Kidney glomerular epithelial cell (primary cell): Measurements from ENCODE around the gene TRPC5OS.
A peak's percentile ranks its signal among the peaks of the same experiment; 100 is the strongest.

Experiments
- DNase-seq: peaks from one replicate; lab custom pipeline; 2025; lab: John Stamatoyannopoulos, UW

TRPC5OS gene

DNA sequence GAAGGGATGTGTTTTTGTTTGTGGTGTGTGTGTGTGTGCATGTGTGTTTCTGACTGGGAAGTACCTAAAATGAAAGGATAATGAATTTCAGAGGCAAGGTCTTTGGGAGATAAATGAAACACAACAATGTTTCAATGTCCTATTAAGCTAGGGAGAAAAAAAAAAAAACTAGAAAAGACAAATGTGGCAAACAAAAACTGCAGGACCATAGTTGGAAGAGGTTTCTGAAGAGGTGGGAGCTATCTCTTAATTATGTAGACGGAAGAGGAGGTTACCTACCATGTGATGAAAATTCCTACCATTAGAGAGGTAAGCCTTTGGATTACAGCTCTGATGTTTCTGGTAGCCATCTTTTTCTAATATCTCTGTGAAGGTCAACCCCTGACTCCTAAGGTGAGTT lies at the start of gene TRPC5OS:
Gene TRPC5OS, plus strand, starts transcription at position 301 of the 400 bp plus-strand sequence. CDS start 25,669 bp downstream, outside the sequence.
- no peak for DNase-seq

DNA sequence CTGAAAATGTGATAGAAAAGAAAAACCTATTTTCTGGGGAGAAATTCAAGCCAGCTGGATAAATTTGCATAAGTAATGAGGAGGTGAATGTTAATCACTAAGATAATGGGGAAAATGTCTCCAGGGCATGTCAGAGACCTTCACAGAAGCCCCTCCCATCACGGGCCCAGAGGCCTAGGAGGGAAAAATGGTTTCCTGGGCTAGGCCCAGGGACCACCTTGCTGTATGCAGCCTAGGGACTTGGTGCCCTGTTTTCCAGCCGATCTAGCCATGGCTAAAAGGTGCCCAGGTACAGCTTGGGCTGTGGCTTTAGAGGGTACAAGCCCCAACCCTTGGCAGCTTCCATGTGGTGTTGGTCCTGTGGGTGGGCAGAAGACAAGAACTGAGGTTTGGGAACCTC lies 46.6 kb upstream of the TRPC5OS start:
- DNase-seq: no peak

DNA sequence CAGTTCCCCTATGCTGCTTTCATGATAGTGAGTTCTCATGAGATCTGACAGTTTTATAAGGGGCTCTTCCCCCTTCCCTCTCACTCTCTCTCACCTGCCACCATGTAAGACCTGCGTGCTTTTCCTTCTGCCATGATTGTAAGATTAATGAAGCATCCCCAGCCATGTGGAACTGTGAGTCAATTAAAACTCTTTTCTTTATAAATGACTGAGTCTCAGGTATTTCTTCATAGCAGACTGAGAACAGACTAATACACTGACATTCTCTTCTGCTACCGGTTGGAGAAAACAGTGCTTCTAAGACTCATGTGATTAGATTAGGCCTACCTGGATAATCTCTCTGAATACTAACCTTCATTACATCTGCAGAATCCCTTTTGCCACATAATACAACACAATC lies 45.4 kb upstream of the TRPC5OS start:
- peak; percentile 36 for DNase-seq

GRCh38 chrX:111831343-111831742 lies 44.6 kb upstream of the TRPC5OS start:
- DNase-seq: no peak

- DNase-seq: no peak
These were observed 38.8 kb upstream of the TRPC5OS start for GRCh38 chrX:111837197-111837596.

- no peak for DNase-seq
These were observed 28.4 kb upstream of the TRPC5OS start for GRCh38 chrX:111847491-111848133.

GRCh38 chrX:111848541-111848940 lies 27.4 kb upstream of the TRPC5OS start:
- no peak for DNase-seq

DNA sequence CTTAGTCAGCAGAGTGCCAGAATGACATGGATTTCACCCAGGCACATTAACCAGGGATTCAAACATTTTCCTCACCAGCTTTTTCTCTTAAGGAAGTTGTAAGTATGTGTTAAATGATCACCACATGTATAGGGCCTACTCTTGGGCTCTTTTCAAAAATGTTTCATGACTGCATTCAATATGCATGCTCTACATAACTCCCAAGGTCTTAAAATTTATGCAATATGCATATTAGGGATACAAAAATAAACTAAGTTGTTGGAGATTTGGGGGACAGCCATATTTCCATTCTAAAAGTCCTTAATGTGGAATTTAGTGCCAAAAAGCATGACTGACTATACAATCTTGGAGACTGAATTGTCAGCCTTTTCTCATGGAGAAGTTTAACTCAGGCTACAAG lies 25.0 kb upstream of the TRPC5OS start:
- DNase-seq: no peak

DNA sequence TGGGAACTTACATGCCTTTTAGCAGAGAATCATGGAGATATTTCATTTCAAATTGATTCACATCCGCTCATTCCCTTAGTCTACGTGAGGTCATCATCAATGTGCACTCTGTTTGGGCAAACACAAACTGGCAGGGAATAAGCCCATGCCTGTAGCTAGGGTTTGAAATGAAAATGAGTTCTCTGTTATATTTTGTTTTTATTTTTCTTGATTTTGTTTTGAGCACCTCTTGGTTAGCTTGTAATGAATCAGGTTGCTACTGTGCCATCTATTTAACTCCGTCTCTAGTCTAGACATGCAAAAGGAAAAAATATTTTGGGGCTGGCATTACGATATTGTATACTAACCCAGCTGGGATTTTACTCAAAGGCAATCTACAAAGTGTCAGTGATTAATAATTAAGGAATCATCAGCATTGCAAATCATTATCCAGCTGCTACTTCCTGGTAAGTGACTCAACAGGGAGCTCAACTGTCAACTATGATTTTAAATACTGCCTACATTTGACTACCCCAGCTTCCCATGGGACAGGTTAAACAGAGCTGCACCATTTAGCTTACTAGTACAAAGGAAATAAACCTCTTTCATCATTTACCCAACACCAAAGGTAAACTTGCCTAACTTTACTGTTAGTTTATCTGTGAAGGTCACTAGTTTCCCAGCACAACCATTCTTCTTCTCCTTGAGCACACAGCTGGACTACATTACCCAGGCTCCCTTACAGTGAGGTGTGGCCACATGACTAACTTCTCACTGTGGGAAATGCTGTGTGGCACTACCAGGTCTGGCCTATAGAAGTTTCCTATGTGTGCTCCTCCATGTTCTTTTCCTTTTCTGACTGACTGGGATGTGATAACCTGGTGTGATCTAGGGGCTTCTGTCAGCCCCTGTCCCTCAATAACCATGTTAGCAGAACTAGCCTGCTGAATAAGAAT lies 21.2 kb upstream of the TRPC5OS start:
- DNase-seq: peak; percentile 56

- DNase-seq: no peak
These were observed 18.4 kb upstream of the TRPC5OS start for GRCh38 chrX:111857534-111858060.

GRCh38 chrX:111861605-111862004 lies 14.4 kb upstream of the TRPC5OS start:
- no peak for DNase-seq

GRCh38 chrX:111867236-111867635 lies 8.7 kb upstream of the TRPC5OS start:
- DNase-seq: no peak

- DNase-seq: peak; percentile 6
These were observed 7.0 kb upstream of the TRPC5OS start for GRCh38 chrX:111868726-111869638.

DNA sequence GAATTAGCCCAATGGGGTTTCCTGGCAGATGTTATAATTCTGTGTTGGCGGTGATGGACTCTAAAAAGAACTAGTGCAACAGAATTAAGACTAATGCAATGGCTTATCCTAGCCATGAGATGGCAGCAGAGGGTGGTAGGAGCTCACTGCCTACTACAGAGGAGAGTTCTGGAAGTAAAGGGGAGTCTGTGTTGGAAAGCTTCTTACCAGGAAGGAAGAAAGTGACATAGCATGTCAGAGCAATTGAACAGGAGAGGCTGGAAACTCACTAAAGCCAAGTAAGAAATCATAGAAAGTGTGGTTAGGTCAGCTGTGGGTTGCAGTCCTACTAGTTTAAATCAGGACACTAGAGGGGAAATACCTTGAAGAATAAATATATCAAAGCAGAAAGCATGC lies 6.3 kb upstream of the TRPC5OS start:
- DNase-seq: peak; percentile 26

DNA sequence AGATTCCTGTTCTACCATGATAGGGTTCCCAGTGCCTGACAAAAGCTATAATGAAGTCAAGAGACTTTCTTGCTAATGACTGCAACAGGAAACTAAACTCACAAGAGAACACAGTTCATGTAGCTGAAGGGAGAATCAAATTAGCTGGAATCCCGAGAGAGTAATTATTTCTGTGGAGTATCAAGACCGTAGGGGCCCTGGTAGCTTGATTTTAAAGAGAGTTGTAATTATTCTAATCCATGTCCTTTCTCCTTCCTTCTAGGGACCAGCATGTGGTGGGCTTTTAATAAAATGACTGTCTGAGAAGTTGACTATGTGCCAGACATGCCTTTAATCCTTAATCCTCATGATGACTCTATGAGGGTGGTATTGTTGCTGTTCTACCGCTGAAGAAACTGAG lies 1.7 kb upstream of the TRPC5OS start:
- DNase-seq: no peak

DNA sequence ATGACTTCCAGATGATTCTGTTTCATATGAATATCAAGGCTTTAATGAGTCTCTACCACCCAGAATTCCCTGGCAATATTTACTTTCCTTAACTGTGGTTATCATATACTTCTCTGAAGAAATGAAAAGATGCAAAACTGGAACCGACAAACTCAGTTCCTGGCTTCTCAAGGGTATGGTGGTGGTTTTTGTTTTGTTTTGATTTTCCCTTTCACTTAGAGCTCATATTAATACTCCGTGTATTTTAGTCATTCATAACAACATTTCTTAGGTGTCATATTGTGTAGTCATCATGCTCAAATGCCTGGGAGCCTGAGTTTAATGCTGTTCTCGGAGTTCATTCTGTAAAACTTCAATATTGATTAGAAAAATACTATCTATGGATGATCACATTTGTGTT lies 665 bp downstream of the TRPC5OS start:
- DNase-seq: no peak

- DNase-seq: no peak
These were observed 1.7 kb downstream of the TRPC5OS start for GRCh38 chrX:111877681-111878080.

GRCh38 chrX:111880735-111881134 lies 4.8 kb downstream of the TRPC5OS start:
- no peak for DNase-seq

DNA sequence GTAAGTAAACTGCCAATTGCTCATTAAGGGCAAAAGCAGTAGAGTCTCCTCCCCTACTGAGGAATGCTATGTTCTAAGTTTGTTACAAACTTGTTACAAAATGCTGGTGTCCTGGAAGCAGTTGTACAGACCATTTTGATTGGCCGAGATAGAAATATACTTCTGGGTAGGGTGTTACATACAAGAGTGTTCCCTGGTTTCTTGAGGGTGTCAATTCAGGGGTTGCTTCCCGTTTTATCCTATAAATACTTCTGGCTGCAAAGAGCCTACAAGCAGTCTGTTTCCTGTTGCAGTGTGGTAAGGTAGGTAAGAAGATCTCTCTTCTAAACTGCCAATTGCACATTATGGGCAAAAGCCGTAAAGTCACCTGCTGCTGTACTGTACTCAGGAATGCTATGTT lies 5.7 kb downstream of the TRPC5OS start:
- no peak for DNase-seq

DNA sequence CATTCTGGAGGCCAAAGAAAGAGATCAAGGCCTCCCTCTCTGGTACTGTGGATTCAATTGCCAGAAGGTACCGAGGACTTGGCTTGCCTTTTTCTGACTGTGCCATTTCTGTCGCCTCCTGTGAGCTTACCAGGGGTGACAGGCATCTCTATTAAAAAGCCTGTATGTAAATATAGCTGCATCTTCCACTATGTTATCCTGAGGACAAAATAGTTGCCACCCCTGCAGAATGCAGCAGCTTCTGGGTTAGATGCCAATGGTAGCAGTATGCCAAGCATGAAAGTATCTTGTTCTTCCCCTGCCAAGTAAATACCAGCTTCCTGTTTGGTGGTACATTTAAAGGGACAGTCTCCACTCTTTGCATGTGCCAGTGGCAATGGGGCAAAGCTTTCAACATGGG lies 10.7 kb downstream of the TRPC5OS start:
- no peak for DNase-seq

GRCh38 chrX:111888600-111888999 lies 12.6 kb downstream of the TRPC5OS start:
- no peak for DNase-seq

DNA sequence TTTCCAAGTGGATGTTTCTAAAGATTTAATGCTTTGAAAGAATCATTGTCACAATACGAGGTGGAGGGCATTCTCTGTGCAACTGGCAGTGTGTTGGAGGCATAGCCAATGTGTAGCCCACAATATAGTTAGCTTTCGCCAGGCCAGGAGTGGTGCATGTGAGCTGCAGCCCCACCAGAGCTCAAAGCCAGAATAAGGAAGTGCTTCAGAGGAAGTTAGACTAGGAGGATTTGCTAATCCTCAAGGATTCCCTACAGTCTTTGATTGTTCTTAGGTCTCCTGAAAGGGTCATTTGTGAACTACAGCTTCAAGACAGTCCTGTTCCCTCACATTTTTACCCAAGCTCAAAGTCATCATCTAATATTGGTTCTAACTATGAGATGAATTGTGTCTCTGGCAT lies 16.4 kb downstream of the TRPC5OS start:
- no peak for DNase-seq
